ENCODE data around the gene FAM174B. TPM values are rescaled to one million over a fixed set of nuclear protein-coding genes. Genes with fewer than 3 reads are reported as not detected.

Gene FAM174B
- polyA plus RNA-seq, 12 donors: 15.1 to 26.9 (median 21.8) TPM; not detected in 1

- no peak for DNase-seq
Observed at GRCh38 chr15:92645051-92645631, 10.4 kb downstream of the FAM174B start.

- DNase-seq: no peak
Observed at GRCh38 chr15:92643849-92644815, 11.4 kb downstream of the FAM174B start.

- DNase-seq: no peak
Observed at GRCh38 chr15:92638709-92639365, 16.7 kb downstream of the FAM174B start.

- no peak for DNase-seq
Observed at GRCh38 chr15:92638291-92638708, 17.3 kb downstream of the FAM174B start.

GRCh38 chr15:92637626-92638025 lies 17.9 kb downstream of the FAM174B start:
- no peak for DNase-seq

GRCh38 chr15:92636908-92637481 lies 18.6 kb downstream of the FAM174B start:
- DNase-seq: no peak

- DNase-seq: no peak
Observed at GRCh38 chr15:92636401-92636907, 19.1 kb downstream of the FAM174B start.

GRCh38 chr15:92634671-92635201 lies 20.8 kb downstream of the FAM174B start:
- DNase-seq: no peak

GRCh38 chr15:92634060-92634459 lies 21.5 kb downstream of the FAM174B start:
- DNase-seq: no peak

GRCh38 chr15:92633418-92633817 lies 22.2 kb downstream of the FAM174B start:
- DNase-seq: no peak

- no peak for DNase-seq
Observed at GRCh38 chr15:92633001-92633400, 22.6 kb downstream of the FAM174B start.

- DNase-seq: no peak
Observed at GRCh38 chr15:92631721-92632120, 23.9 kb downstream of the FAM174B start.

- no peak for DNase-seq
Observed at GRCh38 chr15:92629975-92630626, 25.5 kb downstream of the FAM174B start.

GRCh38 chr15:92629276-92629974 lies 26.1 kb downstream of the FAM174B start:
- DNase-seq: no peak

GRCh38 chr15:92627014-92627413 lies 28.6 kb downstream of the FAM174B start:
- no peak for DNase-seq

GRCh38 chr15:92625251-92625980 lies 30.2 kb downstream of the FAM174B start:
- no peak for DNase-seq

- peak; percentile 74 for DNase-seq
Observed at GRCh38 chr15:92624401-92624991, 31.1 kb downstream of the FAM174B start.

GRCh38 chr15:92623435-92623834 lies 32.1 kb downstream of the FAM174B start:
- peak; percentile 49 for DNase-seq

- DNase-seq: no peak
Observed at GRCh38 chr15:92621972-92622533, 33.5 kb downstream of the FAM174B start.

Data from muscle of arm (tissue), 12 donors.